Measurements from ENCODE around the gene C2orf78. TPM values are rescaled to one million over a fixed set of nuclear protein-coding genes. Genes with fewer than 3 reads are reported as not detected.
"Not testable (repeated sequence)": the region's sequence is repeated elsewhere in the genome, so short reads cannot be mapped to it uniquely, and the experiment has no call there.

C2orf78 gene
- total RNA-seq, 2 donors from 2014 or later: not detected

GRCh38 chr2:73746015-73746876 lies 37.7 kb upstream of the C2orf78 start:
- DNase-seq: no peak
- ATAC-seq: no peak
- H3K4me3 ChIP-seq: no peak overlapping the region
- H3K27ac ChIP-seq: no peak overlapping the region
- TF ChIP-seq POLR2A (IDR thresholded peaks at IDR 0.05): no peak
- TF ChIP-seq, protein P1, sequence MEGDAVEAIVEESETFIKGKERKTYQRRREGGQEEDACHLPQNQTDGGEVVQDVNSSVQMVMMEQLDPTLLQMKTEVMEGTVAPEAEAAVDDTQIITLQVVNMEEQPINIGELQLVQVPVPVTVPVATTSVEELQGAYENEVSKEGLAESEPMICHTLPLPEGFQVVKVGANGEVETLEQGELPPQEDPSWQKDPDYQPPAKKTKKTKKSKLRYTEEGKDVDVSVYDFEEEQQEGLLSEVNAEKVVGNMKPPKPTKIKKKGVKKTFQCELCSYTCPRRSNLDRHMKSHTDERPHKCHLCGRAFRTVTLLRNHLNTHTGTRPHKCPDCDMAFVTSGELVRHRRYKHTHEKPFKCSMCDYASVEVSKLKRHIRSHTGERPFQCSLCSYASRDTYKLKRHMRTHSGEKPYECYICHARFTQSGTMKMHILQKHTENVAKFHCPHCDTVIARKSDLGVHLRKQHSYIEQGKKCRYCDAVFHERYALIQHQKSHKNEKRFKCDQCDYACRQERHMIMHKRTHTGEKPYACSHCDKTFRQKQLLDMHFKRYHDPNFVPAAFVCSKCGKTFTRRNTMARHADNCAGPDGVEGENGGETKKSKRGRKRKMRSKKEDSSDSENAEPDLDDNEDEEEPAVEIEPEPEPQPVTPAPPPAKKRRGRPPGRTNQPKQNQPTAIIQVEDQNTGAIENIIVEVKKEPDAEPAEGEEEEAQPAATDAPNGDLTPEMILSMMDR (IDR thresholded peaks at IDR 0.05): no peak
- 91 to 94% methylated on average over 11 of the region's 11 CpGs for WGBS, 2 donors
- peaks cover 0 to 4% of the 10 kb centered on the region in 2 donors for H3K36me3 ChIP-seq (replicated peaks in 1 of 2; ENCODE audit: insufficient read depth in 1 of 2, low read depth in 2 of 2)
- H3K27me3 ChIP-seq: no peaks in the 10 kb centered on the region
- intact Hi-C loops (cut with DNase I): no loop called here
- H3K9me3 ChIP-seq: no peaks in the 10 kb centered on the region
- no peaks in the 10 kb centered on the region for H3K4me1 ChIP-seq

DNA sequence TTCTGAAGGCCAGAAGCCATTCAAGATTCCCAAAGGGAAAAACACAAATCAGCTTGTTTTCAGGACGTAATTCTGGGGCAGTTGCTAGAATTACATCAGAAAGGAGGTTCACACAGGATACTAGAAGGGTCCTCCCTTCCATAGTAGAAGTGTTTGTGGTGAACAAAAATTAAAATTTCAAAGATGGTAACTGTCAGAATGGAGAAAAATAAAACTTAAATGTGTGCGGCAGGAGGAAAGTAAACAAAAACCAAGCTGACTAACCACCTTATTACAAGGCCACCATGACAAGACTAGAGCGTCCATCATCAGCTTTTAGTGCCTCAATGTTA lies 37.1 kb upstream of the C2orf78 start:
- H3K4me1 ChIP-seq: no peaks in the 10 kb centered on the region

DNA sequence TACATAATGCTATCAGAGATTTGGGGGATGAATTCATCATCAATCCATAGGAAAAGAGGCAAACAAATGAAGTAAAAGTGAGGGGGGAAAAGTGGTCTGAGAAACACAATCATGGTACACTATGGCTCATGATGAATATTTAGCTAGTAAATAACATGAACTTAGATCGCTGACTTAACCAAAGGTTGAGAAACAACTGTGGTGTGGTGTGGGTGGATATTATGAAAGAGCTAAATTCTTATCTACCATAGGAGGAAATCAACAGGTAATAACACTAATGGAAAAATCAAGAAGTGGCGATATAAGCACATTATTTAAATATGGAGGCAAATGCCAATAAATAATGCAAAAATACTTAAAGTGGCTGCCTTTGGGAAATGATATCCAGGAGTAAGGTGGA lies 34.7 kb upstream of the C2orf78 start:
- Histone ChIP-seq H3K27ac (no peak overlapping the region), H3K27me3 (no peaks in the 10 kb centered on the region), H3K4me1 (no peaks in the 10 kb centered on the region), H3K4me3 (no peak overlapping the region), H3K36me3 (replicated peaks in 1 of 2; ENCODE audit: insufficient read depth in 1 of 2, low read depth in 2 of 2) (peaks cover 0 to 4% of the 10 kb centered on the region in 2 donors), H3K9me3 (no peaks in the 10 kb centered on the region)
- intact Hi-C loops (cut with DNase I): no loop called here
- DNase-seq: no peak
- ATAC-seq: no peak
- TF ChIP-seq POLR2A (IDR thresholded peaks at IDR 0.05): no peak
- TF ChIP-seq, protein P1 (IDR thresholded peaks at IDR 0.05): no peak
- WGBS, 2 donors: 92 to 94% methylated on average over 2 of the region's 2 CpGs

More for the DNA sequence above, 37.1 kb upstream of the C2orf78 start:
- no peak overlapping the region for H3K4me3 ChIP-seq
- no peak overlapping the region for H3K27ac ChIP-seq
- TF ChIP-seq, protein P1 (IDR thresholded peaks at IDR 0.05): no peak
- intact Hi-C loops (cut with DNase I): no loop called here
- WGBS, 2 donors: 87 to 91% methylated on average over 3 of the region's 3 CpGs
- ATAC-seq (no peak), DNase-seq (no peak)
- H3K27me3 ChIP-seq: no peaks in the 10 kb centered on the region
- peaks cover 0 to 4% of the 10 kb centered on the region in 2 donors for H3K36me3 ChIP-seq (replicated peaks in 1 of 2; ENCODE audit: insufficient read depth in 1 of 2, low read depth in 2 of 2)
- no peaks in the 10 kb centered on the region for H3K9me3 ChIP-seq

DNA sequence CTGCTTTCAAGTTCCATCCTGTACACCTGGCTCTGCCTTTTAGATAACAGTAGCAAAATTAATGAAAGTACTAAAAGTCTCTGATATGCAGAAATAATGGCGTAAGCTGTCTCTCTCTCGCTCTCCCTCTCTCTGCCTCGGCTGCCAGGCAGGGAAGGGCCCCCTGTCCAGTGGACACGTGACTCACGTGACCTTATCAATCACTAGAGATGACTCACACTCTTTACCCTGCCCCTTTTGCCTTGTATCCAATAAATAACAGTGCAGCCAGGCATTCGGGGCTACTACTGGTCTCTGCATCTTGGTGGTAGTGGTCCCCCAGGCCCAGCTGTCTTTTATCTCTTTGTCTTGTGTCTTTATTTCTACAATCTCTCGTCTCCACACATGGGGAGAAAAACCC lies 29.7 kb upstream of the C2orf78 start:
- H3K27me3 ChIP-seq; H3K4me1 ChIP-seq; DNase-seq; H3K4me3 ChIP-seq; H3K36me3 ChIP-seq (replicated peaks in 1 of 2; ENCODE audit: insufficient read depth in 1 of 2, low read depth in 2 of 2); H3K9me3 ChIP-seq; intact Hi-C loops (cut with DNase I); ATAC-seq; H3K27ac ChIP-seq: not testable (repeated sequence)
- WGBS, 2 donors: 89 to 90% methylated on average over 7 of the region's 7 CpGs

- intact Hi-C loops (cut with DNase I): no loop called here
- DNase-seq: peak in 2 of 4 donors; percentile 10 to 18
- Histone ChIP-seq H3K27me3 (no peaks in the 10 kb centered on the region), H3K4me1 (no peaks in the 10 kb centered on the region), H3K9me3 (no peaks in the 10 kb centered on the region), H3K27ac (no peak overlapping the region), H3K36me3 (replicated peaks in 1 of 2; ENCODE audit: insufficient read depth in 1 of 2, low read depth in 2 of 2) (peaks cover 0 to 17% of the 10 kb centered on the region in 2 donors), H3K4me3 (no peak overlapping the region)
- no peak for ATAC-seq
- WGBS, 2 donors: 2 to 10% methylated on average over 3 of the region's 3 CpGs
- TF ChIP-seq, protein P1 (IDR thresholded peaks at IDR 0.05): no peak
- TF ChIP-seq POLR2A (IDR thresholded peaks at IDR 0.05): no peak
Observed at GRCh38 chr2:73759285-73759764, 24.7 kb upstream of the C2orf78 start.
